H9 (cell line): ENCODE results near the gene TMEM192. TPM values are rescaled to one million over a fixed set of nuclear protein-coding genes. Genes with fewer than 3 reads are reported as not detected.

ENCODE experiments used
- DNase-seq: peaks from one replicate; pipeline ENCODE4 v3.0.0-alpha.2; 2017
- H2AFZ ChIP-seq: one replicate; pipeline ENCODE4 v1.6.1; 2013; ENCODE audit warnings: mild to moderate bottlenecking, low read length, control low read depth, moderate library complexity
- H2AK5ac ChIP-seq: 2 replicates; pipeline ENCODE4 v1.6.1; 2013; ENCODE audit warnings: low read length, control low read depth, mixed read lengths; ENCODE audit not compliant: insufficient read length
- H2BK120ac ChIP-seq: one replicate; pipeline ENCODE4 v1.6.1; 2013; ENCODE audit warnings: low read depth, mild to moderate bottlenecking, low read length, control low read depth, inconsistent platforms; ENCODE audit not compliant: poor library complexity, severe bottlenecking
- H2BK12ac ChIP-seq: 2 replicates; pipeline ENCODE4 v1.6.1; 2013; ENCODE audit warnings: low read length, control low read depth, mixed read lengths, low read depth; ENCODE audit not compliant: insufficient read length
- H2BK15ac ChIP-seq: 2 replicates; pipeline ENCODE4 v1.6.1; 2013; ENCODE audit warnings: low read depth, low read length, control low read depth
- H2BK20ac ChIP-seq: one replicate; pipeline ENCODE4 v1.6.1; 2013; ENCODE audit warnings: low read depth, mild to moderate bottlenecking, low read length, control low read depth, inconsistent platforms; ENCODE audit not compliant: poor library complexity, severe bottlenecking
- H2BK5ac ChIP-seq: 2 replicates; pipeline ENCODE4 v1.6.1; 2013; ENCODE audit warnings: low read length, control low read depth, mixed read lengths; ENCODE audit not compliant: insufficient read length
- H3K14ac ChIP-seq: 2 replicates; pipeline ENCODE4 v1.6.1; 2013; ENCODE audit warnings: low read length, control low read depth; ENCODE audit not compliant: insufficient read depth
- H3K18ac ChIP-seq: 2 replicates; pipeline ENCODE4 v1.6.1; 2013; ENCODE audit warnings: low read depth, mild to moderate bottlenecking, mixed read lengths, low read length, control low read depth; ENCODE audit not compliant: insufficient read length
- H3K23ac ChIP-seq: 2 replicates; pipeline ENCODE4 v1.6.1; 2013; ENCODE audit warnings: low read length, control low read depth, mixed read lengths, low read depth; ENCODE audit not compliant: insufficient read length
- H3K23me2 ChIP-seq: 2 replicates; pipeline ENCODE4 v1.6.1; 2013; ENCODE audit warnings: low read depth, mild to moderate bottlenecking, mixed read lengths, low read length, control low read depth; ENCODE audit not compliant: insufficient read length, poor library complexity, severe bottlenecking
- H3K27ac ChIP-seq: 2 replicates; pipeline ENCODE4 v1.5.1; 2013; ENCODE audit warnings: low read length, control low read depth, mixed read lengths, low read depth; ENCODE audit not compliant: insufficient read length
- H3K27me3 ChIP-seq: 2 replicates; pipeline ENCODE4 v1.6.1; 2013; ENCODE audit warnings: low read length, control low read depth, inconsistent platforms; ENCODE audit not compliant: insufficient read depth
- H3K4ac ChIP-seq: 2 replicates; pipeline ENCODE4 v1.6.1; 2013; ENCODE audit warnings: low read depth, mild to moderate bottlenecking, control low read depth, inconsistent platforms, low read length, moderate library complexity
- H3K4me1 ChIP-seq: 2 replicates; pipeline ENCODE4 v1.6.1; 2013; ENCODE audit warnings: low read length, control low read depth, inconsistent platforms; ENCODE audit not compliant: insufficient read depth
- H3K4me2 ChIP-seq: 2 replicates; pipeline ENCODE4 v1.6.1; 2013; ENCODE audit warnings: low read length, control low read depth, mixed read lengths; ENCODE audit not compliant: insufficient read length, insufficient read depth
- H3K56ac ChIP-seq: 2 replicates; pipeline ENCODE4 v1.6.1; 2013; ENCODE audit warnings: low read depth, mild to moderate bottlenecking, mixed read lengths, low read length, control low read depth; ENCODE audit not compliant: insufficient read length
- H3K79me1 ChIP-seq: 2 replicates; pipeline ENCODE4 v1.6.1; 2013; ENCODE audit warnings: low read depth, mild to moderate bottlenecking, moderate library complexity, low read length, control low read depth, inconsistent platforms; ENCODE audit not compliant: insufficient read depth, poor library complexity, severe bottlenecking
- H3K79me2 ChIP-seq: 2 replicates; pipeline ENCODE4 v1.6.1; 2013; ENCODE audit warnings: low read length, control low read depth, inconsistent platforms; ENCODE audit not compliant: insufficient read depth
- H3K9ac ChIP-seq: 2 replicates; pipeline ENCODE4 v1.6.1; 2013; ENCODE audit warnings: low read length, control low read depth, mixed read lengths; ENCODE audit not compliant: insufficient read length; ENCODE audit errors: extremely low read depth
- H3K9me3 ChIP-seq: one replicate; pipeline ENCODE4 v1.6.1; 2013; ENCODE audit warnings: low read depth, low read length, inconsistent platforms; ENCODE audit not compliant: control insufficient read depth
- H3T11ph ChIP-seq: one replicate; pipeline ENCODE4 v1.6.1; 2013; ENCODE audit warnings: mild to moderate bottlenecking, low read length, control low read depth, inconsistent platforms
- H4K20me1 ChIP-seq: one replicate; pipeline ENCODE4 v1.6.1; 2013; ENCODE audit not compliant: control insufficient read depth, insufficient read length, insufficient read depth
- H4K5ac ChIP-seq: 2 replicates; pipeline ENCODE4 v1.6.1; 2013; ENCODE audit warnings: low read depth, mild to moderate bottlenecking, mixed read lengths, low read length, control low read depth; ENCODE audit not compliant: insufficient read length
- H4K8ac ChIP-seq: replicated peaks from 2 replicates; pipeline ENCODE4 v1.6.1; 2013; ENCODE audit warnings: low read length, control low read depth, mixed read lengths, low read depth; ENCODE audit not compliant: insufficient read length
- H4K91ac ChIP-seq: 2 replicates; pipeline ENCODE4 v1.6.1; 2013; ENCODE audit warnings: low read depth, mild to moderate bottlenecking, moderate library complexity, mixed read lengths, low read length, control low read depth; ENCODE audit not compliant: insufficient read length
- H3K27ac Mint-ChIP-seq, 3 experiments: 2 replicates in 2 of 3; 3 replicates in 1 of 3; pipeline ENCODE4 v1.8.0; 2020 to 2021; ENCODE audit warnings: mixed read lengths in 3 of 3, mild to moderate bottlenecking in 1 of 3, moderate library complexity in 1 of 3
- H3K27me3 Mint-ChIP-seq: 2 replicates; pipeline ENCODE4 v1.8.0; 2021; ENCODE audit warnings: low read depth, mild to moderate bottlenecking, moderate library complexity, mixed read lengths
- H3K36me3 Mint-ChIP-seq, 3 experiments: 2 replicates in 2 of 3; 3 replicates in 1 of 3; pipeline ENCODE4 v1.8.0; 2020 to 2021; ENCODE audit warnings: low read depth in 3 of 3, mixed read lengths in 3 of 3; ENCODE audit not compliant: insufficient read depth in 1 of 3
- H3K4me1 Mint-ChIP-seq, 2 experiments: 2 replicates each; pipeline ENCODE4 v1.8.0; 2020; ENCODE audit warnings: mixed read lengths in 2 of 2
- H3K4me3 Mint-ChIP-seq, 2 experiments: 2 replicates in 1 of 2; 3 replicates in 1 of 2; pipeline ENCODE4 v1.8.0; 2020 to 2021; ENCODE audit warnings: mild to moderate bottlenecking in 2 of 2, mixed read lengths in 2 of 2, moderate library complexity in 1 of 2
- H3K9me3 Mint-ChIP-seq, 2 experiments: 2 replicates in 1 of 2; 3 replicates in 1 of 2; pipeline ENCODE4 v1.8.0; 2020; ENCODE audit warnings: mild to moderate bottlenecking in 2 of 2, mixed read lengths in 2 of 2, moderate library complexity in 1 of 2
- WGBS: extraction: QIAGEN DNeasy Blood & Tissue Kit; methylation state at CpG from one replicate; pipeline ENCODE4 v1.1.7; 2013; ENCODE audit warnings: missing lambda C conversion rate, low lambda C conversion rate, mixed read lengths; ENCODE audit not compliant: insufficient read length; ENCODE audit errors: extremely low coverage; 5-methylcytosine and 5-hydroxymethylcytosine counted together
- total RNA-seq: library from RNA; stranded (reverse); gene quantifications from 2 replicates; pipeline ENCODE4 v1.2.1, GENCODE V29; 2021
- TF ChIP-seq, protein P1 (sequence below): fragments of 200-600 bp; sonication (generic); conservative IDR thresholded peaks from 3 replicates; pipeline ENCODE4 v1.8.0; 2021; ENCODE audit warnings: antibody characterized with exemption, mild to moderate bottlenecking

TMEM192 gene
- total RNA-seq, 1 experiment from 2014 or later, result 8.3 TPM

GRCh38 chr4:165059386-165059785 lies 53.3 kb downstream of the TMEM192 start:
- H3K4me3 Mint-ChIP-seq, result no peak overlapping the region
- no peak overlapping the region for H2BK120ac ChIP-seq
- no peak overlapping the region for H2BK12ac ChIP-seq
- no peaks in the 10 kb centered on the region for H3K9me3 ChIP-seq
- H3K36me3 Mint-ChIP-seq, result no peaks in the 10 kb centered on the region
- H3K4ac ChIP-seq, result no peak overlapping the region
- H3K27ac ChIP-seq, result no peak overlapping the region
- no CpG with 5 or more reads among the region's 4 CpGs for WGBS
- no peak overlapping the region for H3K23ac ChIP-seq
- no peak overlapping the region for H3K4me2 ChIP-seq
- H3K27me3 ChIP-seq, result no peaks in the 10 kb centered on the region
- H3K14ac ChIP-seq, result no peak overlapping the region
- H3K56ac ChIP-seq, result no peak overlapping the region
- H3K9me3 Mint-ChIP-seq, result no peaks in the 10 kb centered on the region
- no peaks in the 10 kb centered on the region for H3K4me1 ChIP-seq
- H4K91ac ChIP-seq, result no peak overlapping the region
- H4K20me1 ChIP-seq, result no peaks in the 10 kb centered on the region
- no peaks in the 10 kb centered on the region for H3K79me1 ChIP-seq
- no peak overlapping the region; a peak in 1 of 7 replicates for H3K27ac Mint-ChIP-seq
- H3K18ac ChIP-seq, result no peak overlapping the region
- H4K5ac ChIP-seq, result no peak overlapping the region
- H2BK20ac ChIP-seq, result no peak overlapping the region
- no peak for DNase-seq
- TF ChIP-seq, protein P1, sequence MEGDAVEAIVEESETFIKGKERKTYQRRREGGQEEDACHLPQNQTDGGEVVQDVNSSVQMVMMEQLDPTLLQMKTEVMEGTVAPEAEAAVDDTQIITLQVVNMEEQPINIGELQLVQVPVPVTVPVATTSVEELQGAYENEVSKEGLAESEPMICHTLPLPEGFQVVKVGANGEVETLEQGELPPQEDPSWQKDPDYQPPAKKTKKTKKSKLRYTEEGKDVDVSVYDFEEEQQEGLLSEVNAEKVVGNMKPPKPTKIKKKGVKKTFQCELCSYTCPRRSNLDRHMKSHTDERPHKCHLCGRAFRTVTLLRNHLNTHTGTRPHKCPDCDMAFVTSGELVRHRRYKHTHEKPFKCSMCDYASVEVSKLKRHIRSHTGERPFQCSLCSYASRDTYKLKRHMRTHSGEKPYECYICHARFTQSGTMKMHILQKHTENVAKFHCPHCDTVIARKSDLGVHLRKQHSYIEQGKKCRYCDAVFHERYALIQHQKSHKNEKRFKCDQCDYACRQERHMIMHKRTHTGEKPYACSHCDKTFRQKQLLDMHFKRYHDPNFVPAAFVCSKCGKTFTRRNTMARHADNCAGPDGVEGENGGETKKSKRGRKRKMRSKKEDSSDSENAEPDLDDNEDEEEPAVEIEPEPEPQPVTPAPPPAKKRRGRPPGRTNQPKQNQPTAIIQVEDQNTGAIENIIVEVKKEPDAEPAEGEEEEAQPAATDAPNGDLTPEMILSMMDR, result no peak
- H2BK15ac ChIP-seq, result no peak overlapping the region
- H3K23me2 ChIP-seq, result no peaks in the 10 kb centered on the region
- no peak overlapping the region for H2AK5ac ChIP-seq
- no peak overlapping the region for H2BK5ac ChIP-seq
- no peaks in the 10 kb centered on the region for H3K79me2 ChIP-seq
- no peaks in the 10 kb centered on the region for H3K27me3 Mint-ChIP-seq
- no peak overlapping the region for H4K8ac ChIP-seq
- peaks cover 0 to 9% of the 10 kb centered on the region in 2 experiments; a peak in 2 of 4 replicates for H3K4me1 Mint-ChIP-seq
- H3K9ac ChIP-seq, result no peak overlapping the region
- no peak overlapping the region for H2AFZ ChIP-seq
- no peak overlapping the region for H3T11ph ChIP-seq
